D721Med (cell line): ENCODE measurements around the gene SF3B3.

Experiments used
- DNase-seq: peaks from one replicate; pipeline ENCODE4 v3.0.0; 2011; ENCODE audit warnings: low spot score; ENCODE audit not compliant: insufficient read length
- FAIRE-seq: peaks from 2 replicates; lab custom pipeline; 2011; peaks lifted over from hg19 to GRCh38; lab: Jason Lieb, UNC
- TF ChIP-seq, protein P1 (sequence below): IDR thresholded peaks from 2 replicates; pipeline ENCODE4 v1.5.1; 2012; ENCODE audit warnings: mild to moderate bottlenecking, control low read depth; ENCODE audit not compliant: insufficient read depth; ENCODE audit errors: missing control alignments

Gene SF3B3

DNA sequence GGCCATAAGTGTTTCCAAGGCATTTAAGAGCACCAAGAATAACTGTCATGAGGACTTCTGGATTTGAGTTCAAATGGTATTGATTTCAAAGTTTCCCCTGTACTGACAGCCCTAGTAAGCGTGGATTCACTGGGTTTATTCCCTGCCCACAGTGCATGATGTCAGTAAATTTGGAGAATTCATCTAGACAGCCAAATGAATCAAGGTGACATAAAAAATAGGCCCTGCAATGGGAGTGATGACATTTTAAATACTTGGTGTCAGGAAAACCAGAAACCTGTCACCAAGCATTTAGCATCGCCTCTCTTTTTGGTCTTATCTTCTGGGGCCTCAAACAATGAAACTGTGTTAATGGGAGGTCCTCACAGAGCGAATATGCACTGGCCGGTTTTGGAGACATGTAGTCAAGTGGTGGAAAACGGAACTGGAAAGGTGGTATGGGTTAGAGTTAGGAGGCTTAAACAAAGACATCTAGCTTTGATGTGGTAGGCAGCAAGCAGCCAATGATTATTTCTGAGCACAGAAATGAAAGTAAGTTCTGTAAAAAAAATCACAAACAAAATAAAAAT lies 29.3 kb upstream of the SF3B3 start:
- TF ChIP-seq, protein P1, sequence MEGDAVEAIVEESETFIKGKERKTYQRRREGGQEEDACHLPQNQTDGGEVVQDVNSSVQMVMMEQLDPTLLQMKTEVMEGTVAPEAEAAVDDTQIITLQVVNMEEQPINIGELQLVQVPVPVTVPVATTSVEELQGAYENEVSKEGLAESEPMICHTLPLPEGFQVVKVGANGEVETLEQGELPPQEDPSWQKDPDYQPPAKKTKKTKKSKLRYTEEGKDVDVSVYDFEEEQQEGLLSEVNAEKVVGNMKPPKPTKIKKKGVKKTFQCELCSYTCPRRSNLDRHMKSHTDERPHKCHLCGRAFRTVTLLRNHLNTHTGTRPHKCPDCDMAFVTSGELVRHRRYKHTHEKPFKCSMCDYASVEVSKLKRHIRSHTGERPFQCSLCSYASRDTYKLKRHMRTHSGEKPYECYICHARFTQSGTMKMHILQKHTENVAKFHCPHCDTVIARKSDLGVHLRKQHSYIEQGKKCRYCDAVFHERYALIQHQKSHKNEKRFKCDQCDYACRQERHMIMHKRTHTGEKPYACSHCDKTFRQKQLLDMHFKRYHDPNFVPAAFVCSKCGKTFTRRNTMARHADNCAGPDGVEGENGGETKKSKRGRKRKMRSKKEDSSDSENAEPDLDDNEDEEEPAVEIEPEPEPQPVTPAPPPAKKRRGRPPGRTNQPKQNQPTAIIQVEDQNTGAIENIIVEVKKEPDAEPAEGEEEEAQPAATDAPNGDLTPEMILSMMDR: no peak
- FAIRE-seq: no peak
- no peak for DNase-seq

DNA sequence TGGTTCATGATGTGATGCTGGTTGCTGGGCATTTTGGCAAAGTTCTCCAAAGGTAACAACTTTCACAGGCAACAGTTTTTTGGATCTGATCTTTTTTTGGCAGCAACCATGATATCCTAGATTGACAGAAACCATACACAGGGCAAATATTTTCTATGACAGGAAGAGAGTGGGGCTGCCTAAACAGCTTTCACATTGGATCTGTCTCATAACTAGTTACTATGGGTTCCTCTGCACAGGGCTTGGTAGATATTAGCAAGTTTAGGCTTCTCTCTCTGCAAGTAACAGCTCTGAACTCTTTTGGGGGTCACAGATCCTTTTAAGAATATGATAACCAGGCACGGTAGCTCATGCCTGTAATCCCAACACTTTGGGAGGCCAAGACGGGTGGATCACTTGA lies 28.8 kb upstream of the SF3B3 start:
- DNase-seq (no peak), FAIRE-seq (no peak)
- TF ChIP-seq, protein P1: no peak

DNA sequence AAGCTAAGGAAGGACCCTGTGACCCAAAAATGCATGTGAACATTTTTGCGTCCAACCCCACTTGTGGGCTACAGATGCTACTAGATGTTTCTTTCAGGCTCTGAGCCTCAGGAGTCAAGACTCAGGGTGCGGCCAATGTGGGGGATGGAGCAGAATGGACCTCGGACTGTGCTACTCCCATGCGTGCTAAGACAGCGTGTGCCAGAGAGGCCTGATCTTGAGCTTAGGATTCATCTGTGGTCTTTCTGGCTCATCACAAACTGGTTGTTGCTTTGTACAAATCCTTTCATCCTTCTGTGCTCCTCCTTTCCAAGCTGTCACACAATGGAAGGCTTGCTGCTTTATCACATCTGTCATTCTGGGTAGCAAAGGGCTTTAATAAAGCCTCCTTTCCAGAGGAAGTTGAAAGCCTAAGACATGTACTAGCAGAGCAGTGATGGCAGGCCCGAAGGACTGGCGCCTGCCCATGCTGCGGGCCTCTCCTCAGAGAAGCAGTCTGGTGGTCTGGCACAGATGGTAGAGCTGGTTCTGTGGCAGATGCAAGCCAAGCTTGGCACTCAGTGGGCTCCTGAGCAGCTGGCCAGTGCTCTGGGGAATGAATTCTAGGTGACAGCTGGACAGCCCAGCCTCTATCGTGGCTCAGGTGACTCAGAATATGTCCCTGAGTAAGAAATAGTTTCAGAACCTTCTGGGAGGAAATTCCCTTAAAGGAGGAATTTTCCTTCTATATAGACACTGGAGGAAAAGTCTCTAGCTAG lies 28.0 kb upstream of the SF3B3 start:
- TF ChIP-seq, protein P1: no peak
- FAIRE-seq (no peak), DNase-seq (no peak)

DNA sequence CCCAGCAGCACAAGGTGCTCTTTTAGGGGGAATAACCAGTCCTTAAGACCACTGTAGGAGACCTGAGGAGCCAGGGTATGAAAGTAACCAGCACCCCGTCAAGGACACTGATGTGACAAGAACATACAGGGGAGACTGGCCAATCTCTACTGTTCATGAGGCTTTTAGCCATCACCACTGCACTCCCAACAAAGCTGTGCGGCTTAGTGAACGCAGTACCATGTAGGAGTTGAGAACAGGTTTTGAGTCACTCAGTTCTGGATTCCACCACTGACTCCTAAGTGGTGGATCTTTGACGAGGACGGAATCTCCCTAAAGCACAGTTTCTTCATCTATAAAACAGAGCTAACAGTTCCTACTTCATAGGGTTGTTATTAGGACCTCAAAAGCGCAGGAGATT lies 27.1 kb upstream of the SF3B3 start:
- DNase-seq (no peak), FAIRE-seq (no peak)
- TF ChIP-seq, protein P1: no peak

DNA sequence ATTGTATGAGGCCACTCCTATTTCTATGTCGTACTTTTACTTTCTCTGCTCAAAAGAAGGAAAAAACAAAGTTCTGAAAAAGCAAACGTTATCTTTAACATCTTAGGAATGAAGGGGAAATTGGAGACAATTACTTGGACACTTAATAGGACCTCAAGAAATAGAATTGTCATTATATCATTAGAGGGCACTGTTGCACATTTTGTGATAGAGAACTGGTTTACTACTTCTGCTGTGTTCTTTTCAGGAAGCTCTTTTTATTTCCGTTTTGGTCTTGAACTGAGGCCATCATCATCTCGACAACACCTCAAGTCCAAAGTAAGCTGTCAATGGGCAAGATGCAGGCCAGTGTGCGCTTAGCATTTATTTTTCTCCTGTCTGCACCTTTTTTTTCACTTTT lies 14.9 kb upstream of the SF3B3 start:
- TF ChIP-seq, protein P1: peak; percentile 14
- DNase-seq (no peak), FAIRE-seq (no peak)

DNA sequence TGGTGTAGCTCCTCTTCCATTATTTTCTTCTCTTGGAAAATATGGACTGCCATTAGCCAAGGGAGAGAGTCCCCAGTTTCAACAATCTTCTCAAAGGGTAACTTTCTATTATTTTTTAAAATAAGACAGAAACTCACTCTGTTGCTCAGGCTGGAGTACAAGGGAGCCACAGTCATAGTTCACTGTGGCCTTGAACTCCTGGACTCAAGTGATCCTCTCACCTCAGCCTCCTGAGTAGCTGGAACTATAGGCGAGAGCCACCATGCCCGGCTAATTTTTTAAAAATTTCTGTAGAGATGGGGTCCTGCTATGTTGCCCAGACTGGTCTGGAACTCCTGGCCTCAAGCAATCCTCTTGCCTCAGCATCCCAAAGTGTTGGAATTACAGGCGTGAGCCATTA lies 13.4 kb upstream of the SF3B3 start:
- DNase-seq: no peak
- FAIRE-seq: no peak
- TF ChIP-seq, protein P1: no peak

DNA sequence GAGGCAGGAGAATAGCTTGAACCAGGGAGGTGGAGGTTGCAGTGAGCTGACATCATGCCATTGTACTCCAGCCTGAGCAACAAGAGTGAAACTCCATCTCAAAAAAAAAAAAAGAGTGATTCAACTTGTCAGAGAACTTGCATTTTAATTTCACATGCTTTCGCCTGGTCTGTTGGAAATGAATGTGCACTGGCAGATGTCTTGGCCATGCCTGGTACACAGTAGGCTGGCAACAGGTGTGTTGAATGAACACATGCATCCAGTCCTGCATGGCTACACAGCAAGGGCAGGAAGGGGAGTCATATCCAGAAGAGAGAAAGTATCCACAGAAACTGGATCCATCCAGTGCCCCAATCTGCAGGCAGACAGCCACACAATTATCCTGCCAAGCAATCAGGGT lies 11.8 kb upstream of the SF3B3 start:
- FAIRE-seq (no peak), DNase-seq (no peak)
- TF ChIP-seq, protein P1: no peak
